ENCODE measurements around the gene FUBP1.

DNA sequence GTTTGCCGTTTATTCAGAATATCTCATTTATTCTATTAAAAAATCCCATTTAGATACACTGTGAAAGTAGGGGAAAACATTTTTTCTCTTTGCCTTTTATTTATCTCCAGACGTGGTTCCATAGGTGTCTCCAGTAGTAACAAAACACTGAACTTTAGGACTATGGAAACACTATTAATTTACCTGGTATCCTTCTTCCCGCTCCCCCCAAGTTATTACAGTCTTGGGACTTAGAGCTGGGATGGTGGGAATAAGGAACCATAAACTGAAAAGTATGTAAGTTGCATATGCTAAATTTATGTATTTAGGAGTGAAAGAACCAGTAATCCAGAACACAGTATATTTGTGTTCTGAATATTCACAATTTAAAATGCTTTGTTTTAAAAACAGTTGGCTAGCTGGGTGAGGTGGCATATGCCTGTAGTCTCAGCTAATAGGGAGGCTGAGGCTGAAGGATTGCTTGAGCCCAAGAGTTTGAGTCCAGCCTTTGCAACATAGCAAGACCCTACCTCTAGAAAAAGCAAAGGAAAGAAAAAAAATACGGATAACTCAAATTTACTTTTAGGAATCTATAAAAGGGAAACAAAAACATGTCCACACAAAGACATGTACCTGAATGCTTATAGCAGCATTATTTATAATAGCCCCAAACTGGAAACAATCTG lies 28.9 kb upstream of the FUBP1 start:
- TF ChIP-seq CTCF (IDR thresholded peaks at IDR 0.05) (no peak), POLR2A (IDR thresholded peaks at IDR 0.05) (no peak)
